SK-N-SH treated with all-trans-retinoic acid at 6 μM for 48 hours (cell line): ENCODE data around the gene TLCD1.
A peak's percentile ranks its signal among the peaks of the same experiment; 100 is the strongest.

Experiments used
- ATAC-seq: fragments of 200-7000 bp; cut with Tn5 transposase; 3 replicates; pipeline ENCODE4 v1.9.1; 2020; ENCODE audit warnings: mild to moderate bottlenecking, moderate library complexity
- OSR1 ChIP-seq: fragments of 250-450 bp; sonication (Bioruptor Pico); IDR thresholded peaks from 2 replicates; pipeline ENCODE4 v1.8.0; 2022; ENCODE audit warnings: moderate library complexity, mild to moderate bottlenecking, inconsistent platforms
- PPARA ChIP-seq: fragments of 250-450 bp; sonication (Bioruptor Pico); IDR thresholded peaks from 2 replicates; pipeline ENCODE4 v1.5.0; 2020; ENCODE audit warnings: mild to moderate bottlenecking, borderline replicate concordance
- RARB ChIP-seq: fragments of 250-450 bp; sonication (Bioruptor Pico); IDR thresholded peaks from 2 replicates; pipeline ENCODE4 v1.8.0; 2021; ENCODE audit warnings: mild to moderate bottlenecking, moderate library complexity
- SNAI2 ChIP-seq: fragments of 250-450 bp; sonication (Bioruptor Pico); IDR thresholded peaks from 2 replicates; pipeline ENCODE4 v1.5.0; 2020; ENCODE audit warnings: mild to moderate bottlenecking, moderate library complexity
- TOX ChIP-seq: fragments of 250-450 bp; sonication (Bioruptor Pico); IDR thresholded peaks from 2 replicates; pipeline ENCODE4 v1.8.0; 2021; ENCODE audit warnings: mild to moderate bottlenecking, moderate library complexity, borderline replicate concordance
- ZC3H10 ChIP-seq: fragments of 250-450 bp; sonication (Bioruptor Pico); IDR thresholded peaks from 2 replicates; pipeline ENCODE4 v1.5.1; 2021; ENCODE audit warnings: mild to moderate bottlenecking, moderate library complexity
- ZFP3 ChIP-seq: fragments of 250-450 bp; sonication (Bioruptor Pico); IDR thresholded peaks from 2 replicates; pipeline ENCODE4 v1.5.0; 2020; ENCODE audit warnings: mild to moderate bottlenecking, moderate library complexity
- ZFP30 ChIP-seq: fragments of 450-650 bp; formaldehyde crosslinking; IDR thresholded peaks from 2 replicates; pipeline ENCODE4 v1.5.0; 2022; ENCODE audit warnings: mild to moderate bottlenecking, moderate library complexity
- ZNF565 ChIP-seq: fragments of 450-650 bp; formaldehyde crosslinking; conservative IDR thresholded peaks from 2 replicates; pipeline ENCODE4 v1.5.0; 2020; ENCODE audit warnings: low read depth, mild to moderate bottlenecking, moderate library complexity
- ZNF70 ChIP-seq: fragments of 450-650 bp; formaldehyde crosslinking; IDR thresholded peaks from 2 replicates; pipeline ENCODE4 v1.5.0; 2020; ENCODE audit warnings: mild to moderate bottlenecking, moderate library complexity
- TF ChIP-seq, protein P1 (sequence below): fragments of 250-450 bp; sonication (Bioruptor Pico); IDR thresholded peaks from 2 replicates; pipeline ENCODE4 v1.8.0; 2021; ENCODE audit warnings: low read depth, mild to moderate bottlenecking, moderate library complexity, borderline replicate concordance
- TF ChIP-seq, protein P2 (sequence below): fragments of 250-450 bp; sonication (Bioruptor Pico); IDR thresholded peaks from 2 replicates; pipeline ENCODE4 v1.8.0; 2020; ENCODE audit warnings: mild to moderate bottlenecking, moderate library complexity, borderline replicate concordance
- TF ChIP-seq, protein P3 (sequence below): fragments of 250-450 bp; sonication (Bioruptor Pico); IDR thresholded peaks from 2 replicates; pipeline ENCODE4 v1.5.0; 2020; ENCODE audit warnings: mild to moderate bottlenecking, moderate library complexity
- TF ChIP-seq, protein P4 (sequence below): fragments of 250-450 bp; sonication (Bioruptor Pico); IDR thresholded peaks from 2 replicates; pipeline ENCODE4 v1.5.1; 2021; ENCODE audit warnings: mild to moderate bottlenecking, moderate library complexity

Gene TLCD1

DNA sequence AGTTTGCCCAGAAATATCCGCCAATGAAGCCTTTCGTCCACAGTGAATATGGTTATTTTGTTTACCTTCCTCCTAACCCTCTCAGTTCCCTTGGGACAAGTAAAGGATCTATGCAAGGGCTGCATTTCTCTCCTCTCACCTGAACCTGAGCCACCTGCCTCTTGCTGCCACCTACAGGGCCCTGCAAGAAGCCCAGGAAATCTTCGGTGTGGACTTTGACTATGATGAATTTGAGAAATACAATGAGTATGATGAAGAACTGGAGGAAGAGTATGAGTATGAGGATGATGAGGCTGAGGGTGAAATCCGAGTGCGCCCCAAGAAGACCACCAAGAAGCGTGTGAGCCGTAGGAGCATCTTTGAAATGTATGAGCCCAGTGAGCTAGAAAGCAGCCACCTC, 50.1 kb downstream of the TLCD1 start:
- peak; percentile 31; the same call in 1 of the 3 replicates for ATAC-seq
- TF ChIP-seq ZNF70 (CRISPR knock-in tag) (no peak), PPARA (CRISPR knock-in tag) (no peak), OSR1 (CRISPR knock-in tag) (no peak), RARB (CRISPR knock-in tag) (no peak), ZNF565 (CRISPR knock-in tag) (no peak), ZFP3 (CRISPR knock-in tag) (no peak), ZC3H10 (CRISPR knock-in tag) (no peak), TOX (CRISPR knock-in tag) (no peak)
- TF ChIP-seq, protein P1, sequence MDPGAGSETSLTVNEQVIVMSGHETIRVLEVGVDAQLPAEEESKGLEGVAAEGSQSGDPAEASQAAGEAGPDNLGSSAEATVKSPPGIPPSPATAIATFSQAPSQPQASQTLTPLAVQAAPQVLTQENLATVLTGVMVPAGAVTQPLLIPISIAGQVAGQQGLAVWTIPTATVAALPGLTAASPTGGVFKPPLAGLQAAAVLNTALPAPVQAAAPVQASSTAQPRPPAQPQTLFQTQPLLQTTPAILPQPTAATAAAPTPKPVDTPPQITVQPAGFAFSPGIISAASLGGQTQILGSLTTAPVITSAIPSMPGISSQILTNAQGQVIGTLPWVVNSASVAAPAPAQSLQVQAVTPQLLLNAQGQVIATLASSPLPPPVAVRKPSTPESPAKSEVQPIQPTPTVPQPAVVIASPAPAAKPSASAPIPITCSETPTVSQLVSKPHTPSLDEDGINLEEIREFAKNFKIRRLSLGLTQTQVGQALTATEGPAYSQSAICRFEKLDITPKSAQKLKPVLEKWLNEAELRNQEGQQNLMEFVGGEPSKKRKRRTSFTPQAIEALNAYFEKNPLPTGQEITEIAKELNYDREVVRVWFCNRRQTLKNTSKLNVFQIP = no peak
- TF ChIP-seq, protein P2, sequence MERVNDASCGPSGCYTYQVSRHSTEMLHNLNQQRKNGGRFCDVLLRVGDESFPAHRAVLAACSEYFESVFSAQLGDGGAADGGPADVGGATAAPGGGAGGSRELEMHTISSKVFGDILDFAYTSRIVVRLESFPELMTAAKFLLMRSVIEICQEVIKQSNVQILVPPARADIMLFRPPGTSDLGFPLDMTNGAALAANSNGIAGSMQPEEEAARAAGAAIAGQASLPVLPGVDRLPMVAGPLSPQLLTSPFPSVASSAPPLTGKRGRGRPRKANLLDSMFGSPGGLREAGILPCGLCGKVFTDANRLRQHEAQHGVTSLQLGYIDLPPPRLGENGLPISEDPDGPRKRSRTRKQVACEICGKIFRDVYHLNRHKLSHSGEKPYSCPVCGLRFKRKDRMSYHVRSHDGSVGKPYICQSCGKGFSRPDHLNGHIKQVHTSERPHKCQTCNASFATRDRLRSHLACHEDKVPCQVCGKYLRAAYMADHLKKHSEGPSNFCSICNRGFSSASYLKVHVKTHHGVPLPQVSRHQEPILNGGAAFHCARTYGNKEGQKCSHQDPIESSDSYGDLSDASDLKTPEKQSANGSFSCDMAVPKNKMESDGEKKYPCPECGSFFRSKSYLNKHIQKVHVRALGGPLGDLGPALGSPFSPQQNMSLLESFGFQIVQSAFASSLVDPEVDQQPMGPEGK (CRISPR knock-in tag) = no peak
- TF ChIP-seq, protein P3, sequence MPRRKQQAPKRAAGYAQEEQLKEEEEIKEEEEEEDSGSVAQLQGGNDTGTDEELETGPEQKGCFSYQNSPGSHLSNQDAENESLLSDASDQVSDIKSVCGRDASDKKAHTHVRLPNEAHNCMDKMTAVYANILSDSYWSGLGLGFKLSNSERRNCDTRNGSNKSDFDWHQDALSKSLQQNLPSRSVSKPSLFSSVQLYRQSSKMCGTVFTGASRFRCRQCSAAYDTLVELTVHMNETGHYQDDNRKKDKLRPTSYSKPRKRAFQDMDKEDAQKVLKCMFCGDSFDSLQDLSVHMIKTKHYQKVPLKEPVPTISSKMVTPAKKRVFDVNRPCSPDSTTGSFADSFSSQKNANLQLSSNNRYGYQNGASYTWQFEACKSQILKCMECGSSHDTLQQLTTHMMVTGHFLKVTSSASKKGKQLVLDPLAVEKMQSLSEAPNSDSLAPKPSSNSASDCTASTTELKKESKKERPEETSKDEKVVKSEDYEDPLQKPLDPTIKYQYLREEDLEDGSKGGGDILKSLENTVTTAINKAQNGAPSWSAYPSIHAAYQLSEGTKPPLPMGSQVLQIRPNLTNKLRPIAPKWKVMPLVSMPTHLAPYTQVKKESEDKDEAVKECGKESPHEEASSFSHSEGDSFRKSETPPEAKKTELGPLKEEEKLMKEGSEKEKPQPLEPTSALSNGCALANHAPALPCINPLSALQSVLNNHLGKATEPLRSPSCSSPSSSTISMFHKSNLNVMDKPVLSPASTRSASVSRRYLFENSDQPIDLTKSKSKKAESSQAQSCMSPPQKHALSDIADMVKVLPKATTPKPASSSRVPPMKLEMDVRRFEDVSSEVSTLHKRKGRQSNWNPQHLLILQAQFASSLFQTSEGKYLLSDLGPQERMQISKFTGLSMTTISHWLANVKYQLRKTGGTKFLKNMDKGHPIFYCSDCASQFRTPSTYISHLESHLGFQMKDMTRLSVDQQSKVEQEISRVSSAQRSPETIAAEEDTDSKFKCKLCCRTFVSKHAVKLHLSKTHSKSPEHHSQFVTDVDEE = no peak
- TF ChIP-seq, protein P4, sequence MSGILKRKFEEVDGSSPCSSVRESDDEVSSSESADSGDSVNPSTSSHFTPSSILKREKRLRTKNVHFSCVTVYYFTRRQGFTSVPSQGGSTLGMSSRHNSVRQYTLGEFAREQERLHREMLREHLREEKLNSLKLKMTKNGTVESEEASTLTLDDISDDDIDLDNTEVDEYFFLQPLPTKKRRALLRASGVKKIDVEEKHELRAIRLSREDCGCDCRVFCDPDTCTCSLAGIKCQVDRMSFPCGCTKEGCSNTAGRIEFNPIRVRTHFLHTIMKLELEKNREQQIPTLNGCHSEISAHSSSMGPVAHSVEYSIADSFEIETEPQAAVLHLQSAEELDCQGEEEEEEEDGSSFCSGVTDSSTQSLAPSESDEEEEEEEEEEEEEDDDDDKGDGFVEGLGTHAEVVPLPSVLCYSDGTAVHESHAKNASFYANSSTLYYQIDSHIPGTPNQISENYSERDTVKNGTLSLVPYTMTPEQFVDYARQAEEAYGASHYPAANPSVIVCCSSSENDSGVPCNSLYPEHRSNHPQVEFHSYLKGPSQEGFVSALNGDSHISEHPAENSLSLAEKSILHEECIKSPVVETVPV (CRISPR knock-in tag) = no peak

DNA sequence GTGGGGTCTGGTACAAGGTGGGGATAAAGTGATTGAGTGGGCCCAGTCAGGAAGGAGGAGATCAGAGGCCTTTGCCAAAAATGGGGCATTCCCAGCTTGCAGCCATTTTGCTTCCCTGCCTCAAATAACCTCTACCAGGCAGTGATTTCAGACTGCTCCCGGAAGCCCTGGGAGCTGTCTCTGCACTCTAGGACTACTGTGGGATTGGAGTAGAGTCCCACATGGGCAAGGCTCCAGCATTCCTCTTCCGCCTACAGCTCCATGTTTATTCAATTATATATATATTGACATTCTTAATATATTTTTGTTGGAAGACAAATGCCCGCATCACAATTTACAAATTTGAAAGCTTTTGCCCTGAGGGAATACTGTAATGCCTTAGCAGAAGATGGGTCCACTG, 50.5 kb downstream of the TLCD1 start:
- TF ChIP-seq, protein P4 (CRISPR knock-in tag) = no peak
- TF ChIP-seq ZFP30 (CRISPR knock-in tag) = no peak
- TF ChIP-seq SNAI2 (CRISPR knock-in tag) = no peak
- TF ChIP-seq, protein P1 = no peak
- 0 out of 3 replicates have a peak, but pooled peaks have one; percentile 31 for ATAC-seq
